GM12874 (cell line): Measurements from ENCODE around the gene CCK.

Experiments used
- TF ChIP-seq, protein P1 (sequence below): IDR thresholded peaks from 2 replicates; pipeline ENCODE4 v1.5.1; 2011; ENCODE audit warnings: low read depth, mild to moderate bottlenecking, control low read depth, low read length, moderate library complexity; ENCODE audit not compliant: insufficient read depth

The CCK gene

GRCh38 chr3:42276141-42277132 is 10.5 kb upstream of the CCK start:
- TF ChIP-seq, protein P1, sequence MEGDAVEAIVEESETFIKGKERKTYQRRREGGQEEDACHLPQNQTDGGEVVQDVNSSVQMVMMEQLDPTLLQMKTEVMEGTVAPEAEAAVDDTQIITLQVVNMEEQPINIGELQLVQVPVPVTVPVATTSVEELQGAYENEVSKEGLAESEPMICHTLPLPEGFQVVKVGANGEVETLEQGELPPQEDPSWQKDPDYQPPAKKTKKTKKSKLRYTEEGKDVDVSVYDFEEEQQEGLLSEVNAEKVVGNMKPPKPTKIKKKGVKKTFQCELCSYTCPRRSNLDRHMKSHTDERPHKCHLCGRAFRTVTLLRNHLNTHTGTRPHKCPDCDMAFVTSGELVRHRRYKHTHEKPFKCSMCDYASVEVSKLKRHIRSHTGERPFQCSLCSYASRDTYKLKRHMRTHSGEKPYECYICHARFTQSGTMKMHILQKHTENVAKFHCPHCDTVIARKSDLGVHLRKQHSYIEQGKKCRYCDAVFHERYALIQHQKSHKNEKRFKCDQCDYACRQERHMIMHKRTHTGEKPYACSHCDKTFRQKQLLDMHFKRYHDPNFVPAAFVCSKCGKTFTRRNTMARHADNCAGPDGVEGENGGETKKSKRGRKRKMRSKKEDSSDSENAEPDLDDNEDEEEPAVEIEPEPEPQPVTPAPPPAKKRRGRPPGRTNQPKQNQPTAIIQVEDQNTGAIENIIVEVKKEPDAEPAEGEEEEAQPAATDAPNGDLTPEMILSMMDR, result no peak

GRCh38 chr3:42275217-42275616 is 9.2 kb upstream of the CCK start:
- TF ChIP-seq, protein P1, result no peak

- TF ChIP-seq, protein P1, result no peak
Observed at GRCh38 chr3:42274266-42274665, 8.3 kb upstream of the CCK start.

- TF ChIP-seq, protein P1, result no peak
Observed at GRCh38 chr3:42273361-42273760, 7.4 kb upstream of the CCK start.

DNA sequence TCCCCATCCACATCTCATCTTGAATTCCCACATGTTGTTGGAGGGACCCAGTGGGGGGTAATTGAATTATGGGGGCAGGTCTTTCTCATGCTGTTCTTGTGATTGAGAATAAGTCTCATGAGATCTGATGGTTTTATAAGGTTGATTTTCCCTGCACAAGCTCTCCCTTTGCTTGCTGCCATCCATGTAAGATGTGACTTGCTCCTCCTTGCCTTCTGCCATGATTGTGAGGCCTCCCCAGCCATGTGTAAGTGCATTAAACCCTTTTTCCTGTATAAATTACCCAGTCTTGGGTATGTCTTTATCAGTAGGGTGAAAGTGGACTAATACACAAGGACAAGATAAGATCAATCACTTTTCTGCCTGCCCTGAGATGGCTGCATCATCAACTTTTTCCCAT is 5.8 kb upstream of the CCK start:
- TF ChIP-seq, protein P1, result no peak

GRCh38 chr3:42270561-42270960 is 4.6 kb upstream of the CCK start:
- TF ChIP-seq, protein P1, result no peak

- TF ChIP-seq, protein P1, result no peak
Observed at GRCh38 chr3:42269647-42270046, 3.7 kb upstream of the CCK start.
